Stimulated activated CD4-positive, alpha-beta T cell treated with anti-CD3 and anti-CD28 coated beads, Interleukin-1b, Interleukin-23, amount 100 ng/mL, for 24 hours (primary cell): ENCODE measurements around the gene F8A3.
"Not testable (repeated sequence)": the region's sequence is repeated elsewhere in the genome, so short reads cannot be mapped to it uniquely, and the experiment has no call there.

ENCODE experiments used
- DNase-seq, 4 experiments: peaks; one replicate each; pipeline ENCODE4 v3.0.0-alpha.2; 2020; ENCODE audit warnings: low read depth in 4 of 4, low spot score in 1 of 4

F8A3 gene

GRCh38 chrX:155458471-155458870 is at the start of gene F8A3:
F8A3 (minus strand) TSS chrX:155458620; CDS start chrX:155458600, 20 bp downstream.
- not testable (repeated sequence) for DNase-seq

- DNase-seq: no peak
Observed at GRCh38 chrX:155505296-155505695, 46.9 kb upstream of the F8A3 start.

GRCh38 chrX:155495134-155495533 is 36.7 kb upstream of the F8A3 start:
- not testable (repeated sequence) for DNase-seq

GRCh38 chrX:155491421-155491820 is 33.0 kb upstream of the F8A3 start:
- not testable (repeated sequence) for DNase-seq

- not testable (repeated sequence) for DNase-seq
Observed at GRCh38 chrX:155477136-155477535, 18.7 kb upstream of the F8A3 start.

- not testable (repeated sequence) for DNase-seq
Observed at GRCh38 chrX:155466269-155466938, 8.0 kb upstream of the F8A3 start.

GRCh38 chrX:155460501-155460900 is 2.1 kb upstream of the F8A3 start:
- not testable (repeated sequence) for DNase-seq

- not testable (repeated sequence) for DNase-seq
Observed at GRCh38 chrX:155457761-155458447, 516 bp downstream of the F8A3 start.

GRCh38 chrX:155441097-155441496 is 17.3 kb downstream of the F8A3 start:
- DNase-seq: no peak

GRCh38 chrX:155435744-155436112 is 22.7 kb downstream of the F8A3 start:
- no peak for DNase-seq

GRCh38 chrX:155434906-155435743 is 23.3 kb downstream of the F8A3 start:
- DNase-seq: no peak

- no peak for DNase-seq
Observed at GRCh38 chrX:155417769-155418168, 40.7 kb downstream of the F8A3 start.
